ENCODE data around the gene FAM184B.
"Not testable (repeated sequence)": the region's sequence is repeated elsewhere in the genome, so short reads cannot be mapped to it uniquely, and the experiment has no call there.

FAM184B gene

DNA sequence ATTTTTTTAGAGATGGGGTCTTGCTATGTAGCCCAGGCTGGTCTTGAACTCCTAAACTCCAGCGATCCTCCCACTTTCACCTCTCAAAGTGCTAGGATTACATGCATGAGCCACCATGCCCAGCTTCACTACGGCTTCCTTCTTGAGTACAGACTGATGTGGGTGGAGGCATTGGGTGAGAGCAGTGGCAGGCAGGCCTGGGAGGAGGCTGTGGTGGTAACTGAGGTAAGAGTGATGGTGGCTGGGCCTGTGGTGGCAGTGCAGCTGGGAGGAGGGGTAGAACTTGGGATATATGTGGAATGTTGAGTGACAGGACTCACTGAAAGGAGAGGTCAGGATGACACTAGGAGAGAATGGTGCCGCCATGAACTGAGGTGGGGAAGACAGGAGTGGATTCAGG, 86.1 kb downstream of the FAM184B start:
- DNase-seq = no peak
- TF ChIP-seq, protein P1, sequence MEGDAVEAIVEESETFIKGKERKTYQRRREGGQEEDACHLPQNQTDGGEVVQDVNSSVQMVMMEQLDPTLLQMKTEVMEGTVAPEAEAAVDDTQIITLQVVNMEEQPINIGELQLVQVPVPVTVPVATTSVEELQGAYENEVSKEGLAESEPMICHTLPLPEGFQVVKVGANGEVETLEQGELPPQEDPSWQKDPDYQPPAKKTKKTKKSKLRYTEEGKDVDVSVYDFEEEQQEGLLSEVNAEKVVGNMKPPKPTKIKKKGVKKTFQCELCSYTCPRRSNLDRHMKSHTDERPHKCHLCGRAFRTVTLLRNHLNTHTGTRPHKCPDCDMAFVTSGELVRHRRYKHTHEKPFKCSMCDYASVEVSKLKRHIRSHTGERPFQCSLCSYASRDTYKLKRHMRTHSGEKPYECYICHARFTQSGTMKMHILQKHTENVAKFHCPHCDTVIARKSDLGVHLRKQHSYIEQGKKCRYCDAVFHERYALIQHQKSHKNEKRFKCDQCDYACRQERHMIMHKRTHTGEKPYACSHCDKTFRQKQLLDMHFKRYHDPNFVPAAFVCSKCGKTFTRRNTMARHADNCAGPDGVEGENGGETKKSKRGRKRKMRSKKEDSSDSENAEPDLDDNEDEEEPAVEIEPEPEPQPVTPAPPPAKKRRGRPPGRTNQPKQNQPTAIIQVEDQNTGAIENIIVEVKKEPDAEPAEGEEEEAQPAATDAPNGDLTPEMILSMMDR (IDR thresholded peaks at IDR 0.05; ENCODE audit: low read depth, low read length) = no peak
- no peaks in the 10 kb centered on the region for H3K27me3 ChIP-seq

DNA sequence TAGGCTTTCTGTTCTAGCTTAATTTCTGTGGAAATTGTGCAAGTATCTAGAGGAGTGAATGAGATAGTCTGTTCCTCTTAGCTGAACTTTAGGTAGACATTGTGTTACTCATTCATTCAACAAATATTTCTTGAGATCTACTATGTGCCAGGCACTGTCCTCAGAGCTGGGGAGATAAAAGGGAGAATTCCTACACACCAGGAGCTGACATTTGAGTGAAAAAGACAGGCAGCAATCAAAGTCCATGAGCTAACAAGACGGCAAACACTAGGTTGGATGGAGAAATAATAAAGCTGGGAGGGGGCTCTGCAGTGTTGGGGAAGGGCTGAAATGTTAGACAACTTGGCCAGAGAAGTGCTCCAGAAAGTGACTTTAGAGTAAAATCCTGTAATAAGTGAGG, 86.9 kb downstream of the FAM184B start:
- Histone ChIP-seq H3K4me3 (ENCODE audit: low read depth, low read length) (no peak overlapping the region), H3K4me1 (no peaks in the 10 kb centered on the region), H3K27me3 (no peaks in the 10 kb centered on the region), H3K9me3 (no peaks in the 10 kb centered on the region), H3K36me3 (no peaks in the 10 kb centered on the region)
- DNase-seq = no peak
- TF ChIP-seq, protein P1 (IDR thresholded peaks at IDR 0.05; ENCODE audit: low read depth, low read length) = no peak

More for the DNA sequence above, 86.1 kb downstream of the FAM184B start:
- no peaks in the 10 kb centered on the region for H3K9me3 ChIP-seq
- H3K4me3 ChIP-seq (ENCODE audit: low read depth, low read length) = no peak overlapping the region
- no peaks in the 10 kb centered on the region for H3K4me1 ChIP-seq
- H3K36me3 ChIP-seq = no peaks in the 10 kb centered on the region

DNA sequence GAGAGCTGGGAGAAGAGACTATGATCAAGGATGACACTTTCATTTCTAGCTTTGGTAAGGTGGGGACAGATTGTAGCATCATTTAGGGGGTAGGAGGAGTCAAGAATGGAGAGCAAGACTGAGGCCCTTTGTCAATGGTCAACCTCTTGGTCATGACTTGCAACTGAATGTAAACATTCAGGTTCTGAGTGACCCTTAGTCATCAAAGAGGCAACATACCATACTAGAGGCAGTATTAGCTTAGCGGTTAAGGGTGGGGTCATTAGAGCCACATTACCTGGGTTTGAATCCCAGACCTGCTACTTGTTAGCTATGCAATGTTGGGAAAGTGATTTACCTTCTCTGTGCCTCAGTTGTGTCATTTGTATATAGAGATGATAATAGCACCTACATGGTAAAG, 90.5 kb downstream of the FAM184B start:
- H3K4me3 ChIP-seq (ENCODE audit: low read depth, low read length) = no peak overlapping the region
- no peak for DNase-seq

DNA sequence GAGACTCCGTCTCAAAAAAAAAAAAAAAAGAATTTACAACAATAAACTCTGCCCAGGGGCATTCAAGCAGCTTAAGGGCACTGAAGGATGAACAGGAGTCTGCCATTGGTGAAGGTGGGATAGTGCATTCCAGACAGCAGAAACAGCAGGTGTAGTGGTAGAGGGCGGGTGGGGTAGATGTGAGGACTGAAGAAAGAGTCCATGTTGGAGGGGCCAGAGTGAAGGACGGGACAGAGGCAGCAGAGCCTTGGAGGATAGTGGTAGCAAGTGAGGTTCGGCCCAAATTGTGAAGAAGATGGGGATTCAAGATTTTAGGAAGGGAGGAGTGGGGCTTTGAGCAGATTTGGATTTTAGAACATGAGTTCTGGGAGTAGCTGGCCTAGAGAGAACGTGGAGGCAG, 91.3 kb downstream of the FAM184B start:
- H3K36me3 ChIP-seq = no peaks in the 10 kb centered on the region
- H3K9me3 ChIP-seq = no peaks in the 10 kb centered on the region
- no peaks in the 10 kb centered on the region for H3K4me1 ChIP-seq
- DNase-seq = no peak
- H3K27me3 ChIP-seq = no peaks in the 10 kb centered on the region
- TF ChIP-seq, protein P1 (IDR thresholded peaks at IDR 0.05; ENCODE audit: low read depth, low read length) = no peak
- H3K4me3 ChIP-seq (ENCODE audit: low read depth, low read length) = no peak overlapping the region

More for the DNA sequence above, 90.5 kb downstream of the FAM184B start:
- no peaks in the 10 kb centered on the region for H3K9me3 ChIP-seq
- no peaks in the 10 kb centered on the region for H3K4me1 ChIP-seq
- no peaks in the 10 kb centered on the region for H3K27me3 ChIP-seq
- TF ChIP-seq, protein P1 (IDR thresholded peaks at IDR 0.05; ENCODE audit: low read depth, low read length) = no peak
- H3K36me3 ChIP-seq = no peaks in the 10 kb centered on the region

DNA sequence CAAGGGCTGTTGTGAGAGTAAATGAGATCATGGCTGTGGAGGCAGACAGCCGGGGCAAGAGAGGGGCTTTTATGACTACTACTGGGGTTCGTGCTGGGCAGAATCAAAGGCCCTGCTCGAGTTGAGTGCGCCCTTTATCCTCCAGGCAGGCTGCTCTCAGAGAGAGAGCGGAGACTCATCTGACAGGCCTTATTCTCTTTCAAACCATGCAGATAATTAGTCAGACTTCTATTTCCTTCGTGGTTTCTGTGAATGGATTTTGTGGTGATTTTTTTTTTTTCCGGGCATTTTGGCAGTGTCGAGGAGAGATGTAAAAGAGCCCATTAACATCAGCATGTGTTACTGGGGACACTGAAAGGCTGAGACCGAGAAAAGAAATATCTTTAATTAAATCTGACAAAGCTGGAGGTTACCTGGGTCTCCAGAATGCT, 93.4 kb downstream of the FAM184B start:
- no peak overlapping the region for H3K4me3 ChIP-seq (ENCODE audit: low read depth, low read length)
- TF ChIP-seq, protein P1 (IDR thresholded peaks at IDR 0.05; ENCODE audit: low read depth, low read length) = no peak
- no peaks in the 10 kb centered on the region for H3K36me3 ChIP-seq
- no peak for DNase-seq
- H3K9me3 ChIP-seq = no peaks in the 10 kb centered on the region
- no peaks in the 10 kb centered on the region for H3K27me3 ChIP-seq
- H3K4me1 ChIP-seq = no peaks in the 10 kb centered on the region

DNA sequence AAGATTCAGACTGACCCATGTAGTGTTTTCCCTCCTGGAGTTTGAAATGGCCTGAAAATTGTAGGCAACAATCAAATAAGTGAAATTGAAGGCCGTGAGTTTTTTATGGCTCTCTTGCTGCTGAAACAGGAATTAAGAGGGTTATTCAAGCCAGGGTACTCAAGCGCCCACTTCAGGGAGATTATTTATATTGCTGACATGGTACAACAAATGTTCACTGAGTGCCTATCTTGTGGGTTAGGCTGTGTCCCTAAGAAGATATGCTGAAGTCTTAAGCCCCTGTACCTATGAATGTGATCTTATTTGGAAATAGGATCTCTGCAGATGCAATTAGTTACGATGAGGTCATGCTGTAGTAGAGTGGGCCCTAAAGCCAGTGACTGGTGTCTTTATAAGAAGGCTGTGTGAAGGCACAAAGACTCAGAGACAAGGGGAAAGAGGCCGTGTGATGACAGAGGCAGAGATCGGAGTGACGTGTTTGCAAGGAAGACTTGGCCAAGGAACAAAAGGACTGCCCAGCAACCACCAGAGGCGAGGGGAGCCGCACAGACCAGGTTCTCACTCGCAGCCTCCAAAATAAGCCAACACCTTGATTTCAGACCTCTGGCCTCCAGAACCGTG, 94.1 kb downstream of the FAM184B start:
- TF ChIP-seq, protein P1 (IDR thresholded peaks at IDR 0.05; ENCODE audit: low read depth, low read length) = no peak
- Histone ChIP-seq H3K36me3 (no peaks in the 10 kb centered on the region), H3K4me1 (no peaks in the 10 kb centered on the region), H3K27me3 (no peaks in the 10 kb centered on the region), H3K9me3 (no peaks in the 10 kb centered on the region), H3K4me3 (ENCODE audit: low read depth, low read length) (no peak overlapping the region)
- DNase-seq = no peak

DNA sequence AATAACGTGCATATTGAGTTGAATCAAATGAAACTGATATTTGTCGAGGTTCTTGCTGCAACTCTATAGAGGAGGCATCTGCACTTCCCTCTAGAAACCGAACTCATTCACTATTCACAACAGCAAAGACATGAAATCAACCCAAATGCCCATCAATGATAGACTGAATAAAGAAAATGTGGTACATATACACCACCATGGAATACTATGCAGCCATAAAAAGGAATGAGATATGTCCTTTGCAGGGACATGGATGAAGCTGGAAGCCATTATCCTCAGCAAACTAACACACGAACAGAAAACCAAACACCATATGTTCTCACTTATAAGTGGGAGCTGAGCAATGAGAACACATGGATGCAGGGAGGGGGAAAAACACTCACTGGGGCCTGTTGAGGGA, 96.8 kb downstream of the FAM184B start:
- not testable (repeated sequence) for H3K27me3 ChIP-seq; H3K4me1 ChIP-seq; H3K9me3 ChIP-seq; DNase-seq; H3K4me3 ChIP-seq (ENCODE audit: low read depth, low read length); H3K36me3 ChIP-seq

Measured in BE2C (cell line).